K562 (cell line): ENCODE measurements around the gene PDE11A. TPM values are rescaled to one million over a fixed set of nuclear protein-coding genes. Genes with fewer than 3 reads are reported as not detected.

Experiments
- ATAC-seq: fragments of 200-7000 bp; cut with Tn5 transposase; 3 replicates; pipeline ENCODE4 v1.9.1; 2020; ENCODE audit warnings: moderate library complexity
- BruUV-seq: library from RNA; stranded (reverse); fragments of 400-500 nt; replicated peaks from 2 replicates; lab custom pipeline; 2021; lab: Mats Ljungman, UMichigan
- CTCF ChIA-PET: fragments of 300-600 bp; formaldehyde crosslinking; extraction: SDS; loops from one replicate; lab custom pipeline; 2021; ENCODE audit warnings: low intra/inter-chr PET ratio; lab: Yijun Ruan, JAX
- POLR2A ChIA-PET: fragments of 300-600, 350-650 bp; sonication (Branson Sonifier 250); formaldehyde crosslinking; extraction: SDS; loops from one replicate; lab custom pipeline; 2021; ENCODE audit warnings: antibody characterized with exemption, inconsistent platforms; lab: Yijun Ruan, JAX
- DNase-seq, 4 experiments: peaks; one replicate each; pipeline versions ENCODE4 v3.0.0 to v3.0.0-alpha.2; 2011 to 2018; ENCODE audit warnings: low spot score in 3 of 4, mixed read lengths in 3 of 4; ENCODE audit errors: extremely low read depth in 1 of 4
- FAIRE-seq: peaks from 2 replicates; lab custom pipeline; 2011; peaks lifted over from hg19 to GRCh38; lab: Jason Lieb, UNC
- H2AFZ ChIP-seq: 2 replicates; pipeline ENCODE4 v1.6.0; 2011; ENCODE audit warnings: low read depth, low read length, control low read depth, inconsistent platforms
- H3K27ac ChIP-seq: fragments of 200-600 bp; 3 replicates; pipeline ENCODE4 v1.8.0; 2011; ENCODE audit warnings: low read depth, mild to moderate bottlenecking, control low read depth, inconsistent platforms, low read length, moderate library complexity, mixed read lengths; ENCODE audit errors: extremely low read depth
- H3K27me3 ChIP-seq, 2 experiments: fragments of 300-600 bp in 1 of 2; 2 replicates in 1 of 2; 3 replicates in 1 of 2; pipeline versions ENCODE4 v1.6.0 to v1.8.0; 2011; ENCODE audit warnings: inconsistent platforms in 2 of 2, low read length in 2 of 2, mild to moderate bottlenecking in 1 of 2, mixed read lengths in 1 of 2, moderate library complexity in 1 of 2; ENCODE audit not compliant: control insufficient read depth in 2 of 2, insufficient read depth in 2 of 2
- H3K36me3 ChIP-seq: fragments of 300-600 bp; 3 replicates; pipeline ENCODE4 v1.8.0; 2011; ENCODE audit warnings: mild to moderate bottlenecking, low read length, inconsistent platforms; ENCODE audit not compliant: control insufficient read depth, insufficient read depth
- H3K4me1 ChIP-seq, 2 experiments: fragments of 200-600 bp in 1 of 2; replicated peaks in 1 of 2; 2 replicates in 1 of 2; 3 replicates in 1 of 2; pipeline versions ENCODE4 v1.5.1 to v1.8.0; 2011; ENCODE audit warnings: inconsistent platforms in 2 of 2, low read length in 2 of 2, mild to moderate bottlenecking in 1 of 2, mixed read lengths in 1 of 2, moderate library complexity in 1 of 2; ENCODE audit not compliant: control insufficient read depth in 2 of 2, insufficient read depth in 2 of 2
- H3K4me2 ChIP-seq: 2 replicates; pipeline ENCODE4 v1.6.1; 2011; ENCODE audit warnings: low read length, control low read depth, inconsistent platforms, mixed read lengths; ENCODE audit not compliant: insufficient read depth
- H3K4me3 ChIP-seq: fragments of 200-600 bp; sonication (generic), shearing (Covaris generic); 2 replicates; pipeline ENCODE4 v1.5.1; 2016; ENCODE audit warnings: control low read depth, inconsistent platforms
- H3K79me2 ChIP-seq: fragments of 200-600 bp; 3 replicates; pipeline ENCODE4 v1.8.0; 2011; ENCODE audit warnings: low read length, inconsistent platforms; ENCODE audit not compliant: control insufficient read depth, insufficient read depth
- H3K9ac ChIP-seq, 2 experiments: 2 replicates each; pipeline versions ENCODE4 v1.6.0 to v1.6.1; 2011; ENCODE audit warnings: low read depth in 2 of 2, low read length in 2 of 2, control low read depth in 1 of 2, inconsistent platforms in 1 of 2, mild to moderate bottlenecking in 1 of 2, mixed read lengths in 1 of 2; ENCODE audit not compliant: insufficient read depth in 1 of 2
- H3K9me1 ChIP-seq: one replicate; pipeline ENCODE4 v1.6.0; 2011; ENCODE audit warnings: inconsistent platforms, mild to moderate bottlenecking, low read length, moderate library complexity; ENCODE audit not compliant: control insufficient read depth, insufficient read depth
- H3K9me3 ChIP-seq: replicated peaks from 2 replicates; pipeline ENCODE4 v1.5.1; 2011; ENCODE audit warnings: low read depth, low read length, inconsistent platforms; ENCODE audit not compliant: control insufficient read depth, insufficient read depth
- H4K20me1 ChIP-seq: replicated peaks from 2 replicates; pipeline ENCODE4 v1.6.1; 2011; ENCODE audit warnings: low read length, inconsistent platforms, mixed read lengths; ENCODE audit not compliant: control insufficient read depth, insufficient read depth
- whole genome bisulfite sequencing: fragments of 100-300 bp; shearing (Covaris generic); methylation state at CpG from one replicate; pipeline ENCODE4 v1.1.6; 2016; ENCODE audit warnings: low coverage, mixed read lengths; ENCODE audit not compliant: insufficient coverage; ENCODE audit errors: missing lambda C conversion rate; 5-methylcytosine and 5-hydroxymethylcytosine counted together
- in situ Hi-C: fragments of 300-500 bp; cut with MboI; formaldehyde crosslinking; loops from 4 replicates; pipeline ENCODE4 v1.15.0; 2018; ENCODE audit warnings: inconsistent platforms, mixed read lengths
- intact Hi-C: fragments of 100-400 bp; cut with micrococcal nuclease; formaldehyde crosslinking; loops from 2 replicates; pipeline ENCODE4 v1.14.2; 2022
- polyA plus RNA-seq, 8 experiments: library from polyadenylated mRNA; depleted of rRNA in 4 of 8; stranded (reverse) in 5 of 8; unstranded in 3 of 8; fragments of >200 nt; fragmentation: Nextera tagmentation in 2 of 8; fragmentation: Illumina TruSeq in 1 of 8; extraction: Ambion mirVana in 2 of 8; extraction: Trizol in 1 of 8; gene quantifications; 2 replicates each; pipeline versions ENCODE4 v1.2.1 to v1.2.3, GENCODE V29; 2011 to 2014; ENCODE audit warnings: inconsistent platforms in 1 of 8, missing spikeins in 1 of 8
- total RNA-seq, 7 experiments: library from RNA; depleted of rRNA in 6 of 7; stranded (reverse); fragments of >200 nt in 6 of 7; fragmentation: Illumina TruSeq in 2 of 7; extraction: Trizol in 2 of 7; gene quantifications; 2 replicates each; pipeline versions ENCODE4 v1.2.1 to v1.2.3, GENCODE V29; 2011 to 2021; ENCODE audit warnings: low replicate concordance in 1 of 7
- TF ChIP-seq, protein P1 (sequence below): fragments of 250-450 bp; sonication (Bioruptor Pico); IDR thresholded peaks from 2 replicates; pipeline ENCODE4 v1.4.0; 2020; ENCODE audit warnings: mild to moderate bottlenecking, moderate library complexity, borderline replicate concordance

Gene PDE11A
- total and polyA plus RNA-seq, 9 of the 15 experiments (the other 6 are each of a cell fraction or from before 2014, with no cell fraction given): 3.2 to 22.1 (median 5.7) TPM

DNA sequence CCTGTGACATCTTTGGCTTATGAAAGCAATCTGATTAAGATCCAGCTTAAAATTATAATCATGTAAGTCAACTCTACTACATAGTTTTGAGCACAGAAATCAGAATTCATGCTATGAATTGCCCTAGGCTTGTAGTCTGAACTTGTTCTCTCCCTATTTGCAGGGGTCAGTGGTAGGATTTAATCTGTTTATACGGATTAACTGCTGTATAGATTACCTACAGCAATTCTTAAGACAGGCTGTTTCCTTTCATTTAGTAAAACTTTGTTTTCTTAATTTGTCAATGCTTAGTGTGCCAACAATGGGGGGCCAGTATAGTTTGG lies 287.9 kb downstream of the PDE11A start:
- DNase-seq: no peak
- BruUV-seq: no TSS peak
- TF ChIP-seq, protein P1, sequence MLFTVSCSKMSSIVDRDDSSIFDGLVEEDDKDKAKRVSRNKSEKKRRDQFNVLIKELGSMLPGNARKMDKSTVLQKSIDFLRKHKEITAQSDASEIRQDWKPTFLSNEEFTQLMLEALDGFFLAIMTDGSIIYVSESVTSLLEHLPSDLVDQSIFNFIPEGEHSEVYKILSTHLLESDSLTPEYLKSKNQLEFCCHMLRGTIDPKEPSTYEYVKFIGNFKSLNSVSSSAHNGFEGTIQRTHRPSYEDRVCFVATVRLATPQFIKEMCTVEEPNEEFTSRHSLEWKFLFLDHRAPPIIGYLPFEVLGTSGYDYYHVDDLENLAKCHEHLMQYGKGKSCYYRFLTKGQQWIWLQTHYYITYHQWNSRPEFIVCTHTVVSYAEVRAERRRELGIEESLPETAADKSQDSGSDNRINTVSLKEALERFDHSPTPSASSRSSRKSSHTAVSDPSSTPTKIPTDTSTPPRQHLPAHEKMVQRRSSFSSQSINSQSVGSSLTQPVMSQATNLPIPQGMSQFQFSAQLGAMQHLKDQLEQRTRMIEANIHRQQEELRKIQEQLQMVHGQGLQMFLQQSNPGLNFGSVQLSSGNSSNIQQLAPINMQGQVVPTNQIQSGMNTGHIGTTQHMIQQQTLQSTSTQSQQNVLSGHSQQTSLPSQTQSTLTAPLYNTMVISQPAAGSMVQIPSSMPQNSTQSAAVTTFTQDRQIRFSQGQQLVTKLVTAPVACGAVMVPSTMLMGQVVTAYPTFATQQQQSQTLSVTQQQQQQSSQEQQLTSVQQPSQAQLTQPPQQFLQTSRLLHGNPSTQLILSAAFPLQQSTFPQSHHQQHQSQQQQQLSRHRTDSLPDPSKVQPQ: no peak
- Histone ChIP-seq H3K36me3 (no peaks in the 10 kb centered on the region), H3K27me3 (no peaks in the 10 kb centered on the region), H3K4me3 (no peak overlapping the region), H3K4me1 (peaks cover 0 to 6% of the 10 kb centered on the region in 2 experiments; a peak in 1 of 5 replicates), H3K4me2 (no peak overlapping the region), H4K20me1 (no peaks in the 10 kb centered on the region), H3K79me2 (no peaks in the 10 kb centered on the region), H3K27ac (no peak overlapping the region), H3K9me1 (no peaks in the 10 kb centered on the region), H2AFZ (no peak overlapping the region), H3K9me3 (no peaks in the 10 kb centered on the region), H3K9ac (no peak overlapping the region)
- in situ Hi-C loops (no loop called here), intact Hi-C loops (no loop called here)
- WGBS: 0% methylated on average over 1 of the region's 1 CpG
- POLR2A ChIA-PET: interaction anchor here (0.6 kb wide), 1 partner anchor 15 kb away, joined by 3 read pairs; no protein-coding TSS in a partner anchor
- CTCF ChIA-PET: no interaction called here
- FAIRE-seq: no peak
- ATAC-seq: no peak
